ENCODE measurements around the gene STRIP1.

GRCh38 chr1:110017792-110018191 lies 16.6 kb upstream of the STRIP1 start:
- TF ChIP-seq POLR2A (IDR thresholded peaks at IDR 0.05) (no peak), CTCF (IDR thresholded peaks at IDR 0.05) (no peak), POLR2AphosphoS5 (IDR thresholded peaks at IDR 0.05) (no peak), EP300 (IDR thresholded peaks at IDR 0.05) (no peak)
